Measurements from ENCODE around the gene NPAP1. TPM values are rescaled to one million over a fixed set of nuclear protein-coding genes. Genes with fewer than 3 reads are reported as not detected.

NPAP1 gene
- total RNA-seq, 2 experiments from 2014 or later: not detected

GRCh38 chr15:24696201-24696600 is 20.6 kb downstream of the NPAP1 start:
- H3K9me3 ChIP-seq (ENCODE audit: control insufficient read depth in 1 of 2, insufficient read depth in 1 of 2, low read length in 2 of 2): peaks cover 0 to 9% of the 10 kb centered on the region in 2 experiments
- no peak overlapping the region for H3K4me3 ChIP-seq (ENCODE audit: low read length)
- no peak overlapping the region for H3K27ac Mint-ChIP-seq
- POLR2A ChIA-PET: no interaction called here
- H3K4me1 ChIP-seq (ENCODE audit: insufficient read depth, low read length): no peaks in the 10 kb centered on the region
- no peak overlapping the region for H3K27ac ChIP-seq (ENCODE audit: low read depth in 1 of 2, low read length in 2 of 2)
- no peaks in the 10 kb centered on the region for H3K4me1 Mint-ChIP-seq (ENCODE audit: low read depth)
- intact Hi-C loops (cut with DNase I, micrococcal nuclease): no loop called here
- CTCF ChIA-PET: no interaction called here
- ATAC-seq (ENCODE audit: poor library complexity) (no peak), DNase-seq (no peak)
- no peaks in the 10 kb centered on the region for H3K27me3 ChIP-seq (ENCODE audit: control insufficient read depth in 1 of 2, insufficient read depth in 2 of 2, low read length in 2 of 2)
- H3K27me3 Mint-ChIP-seq: no peaks in the 10 kb centered on the region
- no peaks in the 10 kb centered on the region for H3K36me3 ChIP-seq (ENCODE audit: insufficient read depth, low read length)
- H3K9me3 Mint-ChIP-seq: peaks cover 10% of the 10 kb centered on the region
- no peaks in the 10 kb centered on the region for H3K36me3 Mint-ChIP-seq (ENCODE audit: low read depth)
- no peak for TF ChIP-seq CTCF (IDR thresholded peaks at IDR 0.05)
- H3K4me3 Mint-ChIP-seq: no peak overlapping the region

GRCh38 chr15:24696842-24697241 is 21.3 kb downstream of the NPAP1 start:
- no peak for TF ChIP-seq CTCF (IDR thresholded peaks at IDR 0.05)
- H3K4me1 Mint-ChIP-seq (ENCODE audit: low read depth): no peaks in the 10 kb centered on the region
- H3K4me3 ChIP-seq (ENCODE audit: low read length): no peak overlapping the region
- H3K27ac Mint-ChIP-seq: no peak overlapping the region
- peaks cover 10% of the 10 kb centered on the region for H3K9me3 Mint-ChIP-seq
- H3K36me3 ChIP-seq (ENCODE audit: insufficient read depth, low read length): no peaks in the 10 kb centered on the region
- H3K27ac ChIP-seq (ENCODE audit: low read depth in 1 of 2, low read length in 2 of 2): no peak overlapping the region
- intact Hi-C loops (cut with DNase I, micrococcal nuclease): no loop called here
- H3K27me3 ChIP-seq (ENCODE audit: control insufficient read depth in 1 of 2, insufficient read depth in 2 of 2, low read length in 2 of 2): no peaks in the 10 kb centered on the region
- H3K27me3 Mint-ChIP-seq: no peaks in the 10 kb centered on the region
- no peak for ATAC-seq (ENCODE audit: poor library complexity)
- POLR2A ChIA-PET: no interaction called here
- no peak overlapping the region for H3K4me3 Mint-ChIP-seq
- H3K36me3 Mint-ChIP-seq (ENCODE audit: low read depth): no peaks in the 10 kb centered on the region
- peaks cover 0 to 9% of the 10 kb centered on the region in 2 experiments for H3K9me3 ChIP-seq (ENCODE audit: control insufficient read depth in 1 of 2, insufficient read depth in 1 of 2, low read length in 2 of 2)
- H3K4me1 ChIP-seq (ENCODE audit: insufficient read depth, low read length): no peaks in the 10 kb centered on the region
- no peak for DNase-seq
- CTCF ChIA-PET: no interaction called here

- no peak for DNase-seq
- POLR2A ChIA-PET: no interaction called here
- H3K4me3 ChIP-seq (ENCODE audit: low read length): no peak overlapping the region
- Mint-ChIP-seq H3K9me3 (peaks cover 28% of the 10 kb centered on the region), H3K36me3 (ENCODE audit: low read depth) (no peaks in the 10 kb centered on the region), H3K27ac (no peak overlapping the region), H3K4me3 (no peak overlapping the region), H3K4me1 (ENCODE audit: low read depth) (no peaks in the 10 kb centered on the region), H3K27me3 (no peaks in the 10 kb centered on the region)
- ATAC-seq (ENCODE audit: poor library complexity): no peak
- H3K9me3 ChIP-seq (ENCODE audit: control insufficient read depth in 1 of 2, insufficient read depth in 1 of 2, low read length in 2 of 2): peaks cover 4 to 12% of the 10 kb centered on the region in 2 experiments
- H3K4me1 ChIP-seq (ENCODE audit: insufficient read depth, low read length): no peaks in the 10 kb centered on the region
- H3K36me3 ChIP-seq (ENCODE audit: insufficient read depth, low read length): no peaks in the 10 kb centered on the region
- intact Hi-C loops (cut with DNase I, micrococcal nuclease): no loop called here
- no peak overlapping the region for H3K27ac ChIP-seq (ENCODE audit: low read depth in 1 of 2, low read length in 2 of 2)
- no peak for TF ChIP-seq CTCF (IDR thresholded peaks at IDR 0.05)
- H3K27me3 ChIP-seq (ENCODE audit: control insufficient read depth in 1 of 2, insufficient read depth in 2 of 2, low read length in 2 of 2): no peaks in the 10 kb centered on the region
- CTCF ChIA-PET: no interaction called here
Measured at GRCh38 chr15:24718289-24719082, 42.9 kb downstream of the NPAP1 start.

Data from CD4-positive, alpha-beta T cell (primary cell).